ENCODE results near the gene CTNNA3. TPM values are rescaled to one million over a fixed set of nuclear protein-coding genes. Genes with fewer than 3 reads are reported as not detected.

Gene CTNNA3
- total RNA-seq, 1 experiment from 2014 or later, result 0.32 TPM

DNA sequence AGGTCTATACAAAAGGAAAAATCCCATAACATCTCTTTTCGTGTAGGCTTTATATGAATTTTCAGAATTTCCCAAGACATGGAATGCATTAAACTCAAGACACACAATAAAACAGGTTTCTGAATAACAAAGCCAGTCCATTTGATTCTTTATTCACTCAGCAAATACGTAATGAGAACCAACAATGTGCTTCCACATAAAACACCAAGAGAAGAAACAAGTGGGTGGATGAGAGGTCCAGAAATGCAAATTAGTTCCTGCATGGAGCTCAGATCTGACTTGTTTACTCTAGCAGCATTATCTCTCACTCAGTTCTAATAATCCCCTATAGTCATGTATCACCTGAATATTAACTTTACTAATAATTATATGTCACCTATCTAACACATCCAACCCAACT, 520.6 kb downstream of the CTNNA3 start:
- no peak for TF ChIP-seq POLR2AphosphoS5 (IDR thresholded peaks at IDR 0.05; ENCODE audit: low read depth, low read length)
- Histone ChIP-seq H3K27ac (ENCODE audit: low read depth, low read length) (no peak overlapping the region), H3K4me3 (replicated peaks in 1 of 2; ENCODE audit: low read depth in 1 of 2, low read length in 2 of 2) (no peak overlapping the region), H3K27me3 (ENCODE audit: insufficient read depth, low read length) (no peaks in the 10 kb centered on the region), H3K9ac (ENCODE audit: low read length) (no peak overlapping the region), H3K4me1 (ENCODE audit: control insufficient read depth in 1 of 2, insufficient read depth in 2 of 2, low read length in 2 of 2) (no peaks in the 10 kb centered on the region), H3K79me2 (ENCODE audit: insufficient read depth, low read length) (no peaks in the 10 kb centered on the region), H3K36me3 (ENCODE audit: control insufficient read depth in 1 of 2, insufficient read depth in 2 of 2, low read length in 2 of 2) (no peaks in the 10 kb centered on the region), H4K20me1 (ENCODE audit: insufficient read depth) (no peaks in the 10 kb centered on the region), H3K9me3 (ENCODE audit: control insufficient read depth in 1 of 2, insufficient read depth in 1 of 2, low read depth in 1 of 2, low read length in 2 of 2) (no peaks in the 10 kb centered on the region), H2AFZ (ENCODE audit: low read depth, low read length, poor library complexity, severe bottlenecking) (no peak overlapping the region), H3K9me2 (ENCODE audit: insufficient read depth) (no peaks in the 10 kb centered on the region), H3K4me2 (ENCODE audit: low read length) (no peak overlapping the region)
- DNase-seq (ENCODE audit: low read depth, low spot score) (no peak), ATAC-seq (no peak)
- intact Hi-C loops (cut with micrococcal nuclease), result no loop called here
- CTCF ChIA-PET, result no interaction called here
- POLR2A ChIA-PET, result no interaction called here
- BruUV-seq (replicated peaks), result no TSS peak
- RAD21 ChIA-PET (ENCODE audit: low non-redundant PET in 1 of 2, low total read pairs in 2 of 2, uncharacterized antibody in 2 of 2, unreplicated experiment in 2 of 2), result no interaction called here

DNA sequence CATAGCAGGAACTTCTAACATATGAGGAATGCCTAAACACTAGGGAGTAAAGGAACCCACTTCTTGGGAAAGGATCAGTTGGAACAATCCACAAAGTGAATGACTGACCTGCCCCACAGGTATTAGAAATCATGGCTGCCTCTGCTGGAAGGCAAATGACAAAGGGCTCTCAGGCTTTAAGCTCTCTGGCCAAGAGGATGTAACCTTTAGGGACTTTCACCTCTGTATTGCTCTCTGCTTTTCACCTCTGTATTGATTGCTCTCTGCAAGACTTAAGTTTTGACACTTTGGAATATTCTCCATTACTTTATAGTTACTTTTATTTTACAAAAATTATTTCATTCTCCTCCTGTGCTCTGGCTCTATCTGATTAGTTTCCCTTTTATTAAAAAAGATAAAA, 522.2 kb downstream of the CTNNA3 start:
- H3K9me2 ChIP-seq (ENCODE audit: insufficient read depth), result no peaks in the 10 kb centered on the region
- H3K4me3 ChIP-seq (replicated peaks in 1 of 2; ENCODE audit: low read depth in 1 of 2, low read length in 2 of 2), result no peak overlapping the region
- DNase-seq (ENCODE audit: low read depth, low spot score) (no peak), ATAC-seq (no peak)
- no peak for TF ChIP-seq JUND (IDR thresholded peaks at IDR 0.05)
- TF ChIP-seq, protein P1, sequence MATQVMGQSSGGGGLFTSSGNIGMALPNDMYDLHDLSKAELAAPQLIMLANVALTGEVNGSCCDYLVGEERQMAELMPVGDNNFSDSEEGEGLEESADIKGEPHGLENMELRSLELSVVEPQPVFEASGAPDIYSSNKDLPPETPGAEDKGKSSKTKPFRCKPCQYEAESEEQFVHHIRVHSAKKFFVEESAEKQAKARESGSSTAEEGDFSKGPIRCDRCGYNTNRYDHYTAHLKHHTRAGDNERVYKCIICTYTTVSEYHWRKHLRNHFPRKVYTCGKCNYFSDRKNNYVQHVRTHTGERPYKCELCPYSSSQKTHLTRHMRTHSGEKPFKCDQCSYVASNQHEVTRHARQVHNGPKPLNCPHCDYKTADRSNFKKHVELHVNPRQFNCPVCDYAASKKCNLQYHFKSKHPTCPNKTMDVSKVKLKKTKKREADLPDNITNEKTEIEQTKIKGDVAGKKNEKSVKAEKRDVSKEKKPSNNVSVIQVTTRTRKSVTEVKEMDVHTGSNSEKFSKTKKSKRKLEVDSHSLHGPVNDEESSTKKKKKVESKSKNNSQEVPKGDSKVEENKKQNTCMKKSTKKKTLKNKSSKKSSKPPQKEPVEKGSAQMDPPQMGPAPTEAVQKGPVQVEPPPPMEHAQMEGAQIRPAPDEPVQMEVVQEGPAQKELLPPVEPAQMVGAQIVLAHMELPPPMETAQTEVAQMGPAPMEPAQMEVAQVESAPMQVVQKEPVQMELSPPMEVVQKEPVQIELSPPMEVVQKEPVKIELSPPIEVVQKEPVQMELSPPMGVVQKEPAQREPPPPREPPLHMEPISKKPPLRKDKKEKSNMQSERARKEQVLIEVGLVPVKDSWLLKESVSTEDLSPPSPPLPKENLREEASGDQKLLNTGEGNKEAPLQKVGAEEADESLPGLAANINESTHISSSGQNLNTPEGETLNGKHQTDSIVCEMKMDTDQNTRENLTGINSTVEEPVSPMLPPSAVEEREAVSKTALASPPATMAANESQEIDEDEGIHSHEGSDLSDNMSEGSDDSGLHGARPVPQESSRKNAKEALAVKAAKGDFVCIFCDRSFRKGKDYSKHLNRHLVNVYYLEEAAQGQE (IDR thresholded peaks at IDR 0.05; ENCODE audit: low read depth), result no peak
- H3K27ac ChIP-seq (ENCODE audit: low read depth, low read length), result no peak overlapping the region
- H3K9ac ChIP-seq (ENCODE audit: low read length), result no peak overlapping the region
- BruUV-seq (replicated peaks), result no TSS peak
- H3K4me2 ChIP-seq (ENCODE audit: low read length), result no peak overlapping the region
- H3K79me2 ChIP-seq (ENCODE audit: insufficient read depth, low read length), result no peaks in the 10 kb centered on the region
- intact Hi-C loops (cut with micrococcal nuclease), result no loop called here
- H3K27me3 ChIP-seq (ENCODE audit: insufficient read depth, low read length), result no peaks in the 10 kb centered on the region
- ChIA-PET CTCF (no interaction called here), POLR2A (no interaction called here), RAD21 (ENCODE audit: low non-redundant PET in 1 of 2, low total read pairs in 2 of 2, uncharacterized antibody in 2 of 2, unreplicated experiment in 2 of 2) (no interaction called here)
- H4K20me1 ChIP-seq (ENCODE audit: insufficient read depth), result no peaks in the 10 kb centered on the region
- H3K36me3 ChIP-seq (ENCODE audit: control insufficient read depth in 1 of 2, insufficient read depth in 2 of 2, low read length in 2 of 2), result no peaks in the 10 kb centered on the region
- no peaks in the 10 kb centered on the region for H3K9me3 ChIP-seq (ENCODE audit: control insufficient read depth in 1 of 2, insufficient read depth in 1 of 2, low read depth in 1 of 2, low read length in 2 of 2)
- H3K4me1 ChIP-seq (ENCODE audit: control insufficient read depth in 1 of 2, insufficient read depth in 2 of 2, low read length in 2 of 2), result no peaks in the 10 kb centered on the region
- no peak overlapping the region for H2AFZ ChIP-seq (ENCODE audit: low read depth, low read length, poor library complexity, severe bottlenecking)
